ENCODE results near the gene ATG14. TPM values are rescaled to one million over a fixed set of nuclear protein-coding genes. Genes with fewer than 3 reads are reported as not detected.

The ATG14 gene
- total and polyA plus RNA-seq, 5 donors from 2014 or later: 5.8 to 19.0 (median 6.0) TPM

DNA sequence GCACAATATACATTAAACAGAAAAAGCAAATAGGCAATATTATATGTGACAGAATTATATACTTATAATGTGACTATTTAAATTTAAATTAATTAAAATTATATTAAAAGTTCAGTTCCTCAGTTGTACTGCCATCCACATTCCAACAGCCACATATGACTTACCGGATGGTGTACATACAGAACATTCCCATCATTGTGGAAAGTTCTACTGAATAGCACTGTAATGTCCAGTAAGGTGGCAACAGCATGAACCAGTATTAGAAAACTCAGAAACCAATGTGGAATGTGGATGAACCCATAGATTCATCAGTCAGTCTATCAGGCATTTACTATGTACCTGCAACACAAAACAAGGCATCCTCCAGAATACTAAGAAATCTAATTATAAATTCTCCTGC lies 12.4 kb downstream of the ATG14 start:
- H3K27ac Mint-ChIP-seq: no peak overlapping the region

GRCh38 chr14:55398679-55399078 lies 13.0 kb downstream of the ATG14 start:
- H3K4me3 ChIP-seq (ENCODE audit: low read depth, low read length): no peak overlapping the region
- H3K27ac Mint-ChIP-seq: no peak overlapping the region
- no peaks in the 10 kb centered on the region for H3K9me3 Mint-ChIP-seq
- H3K9me3 ChIP-seq (ENCODE audit: control insufficient read depth in 2 of 2, low read length in 2 of 2): no peaks in the 10 kb centered on the region
- ATAC-seq (ENCODE audit: low read depth in 2 of 2) (no peak), DNase-seq (no peak)
- no peak overlapping the region for H3K27ac ChIP-seq (ENCODE audit: insufficient read depth, low read length, poor library complexity, severe bottlenecking)
- peaks cover 23% of the 10 kb centered on the region for H3K36me3 ChIP-seq (ENCODE audit: control insufficient read depth, insufficient read depth, low read length)
- peaks cover 27% of the 10 kb centered on the region for H3K36me3 Mint-ChIP-seq
- H3K4me1 Mint-ChIP-seq: peaks cover 16 to 35% (median 25%) of the 10 kb centered on the region in 4 donors
- H3K4me1 ChIP-seq (ENCODE audit: control insufficient read depth, insufficient read depth, low read length, poor library complexity, severe bottlenecking): no peaks in the 10 kb centered on the region
- no peak overlapping the region for H3K4me3 Mint-ChIP-seq
- H3K27me3 ChIP-seq (ENCODE audit: control insufficient read depth, insufficient read depth, low read length): no peaks in the 10 kb centered on the region
- no peaks in the 10 kb centered on the region for H3K27me3 Mint-ChIP-seq

More for the DNA sequence above, 12.4 kb downstream of the ATG14 start:
- Histone ChIP-seq H3K27ac (ENCODE audit: insufficient read depth, low read length, poor library complexity, severe bottlenecking) (no peak overlapping the region), H3K4me1 (ENCODE audit: control insufficient read depth, insufficient read depth, low read length, poor library complexity, severe bottlenecking) (no peaks in the 10 kb centered on the region), H3K9me3 (ENCODE audit: control insufficient read depth in 2 of 2, low read length in 2 of 2) (no peaks in the 10 kb centered on the region), H3K27me3 (ENCODE audit: control insufficient read depth, insufficient read depth, low read length) (no peaks in the 10 kb centered on the region), H3K4me3 (ENCODE audit: low read depth, low read length) (no peak overlapping the region), H3K36me3 (ENCODE audit: control insufficient read depth, insufficient read depth, low read length) (peaks cover 23% of the 10 kb centered on the region)
- Mint-ChIP-seq H3K27me3 (no peaks in the 10 kb centered on the region), H3K4me1 (peaks cover 16 to 36% (median 27%) of the 10 kb centered on the region in 4 donors), H3K4me3 (no peak overlapping the region), H3K36me3 (peaks cover 27% of the 10 kb centered on the region), H3K9me3 (no peaks in the 10 kb centered on the region)
- DNase-seq (no peak), ATAC-seq (ENCODE audit: low read depth in 2 of 2) (no peak)

DNA sequence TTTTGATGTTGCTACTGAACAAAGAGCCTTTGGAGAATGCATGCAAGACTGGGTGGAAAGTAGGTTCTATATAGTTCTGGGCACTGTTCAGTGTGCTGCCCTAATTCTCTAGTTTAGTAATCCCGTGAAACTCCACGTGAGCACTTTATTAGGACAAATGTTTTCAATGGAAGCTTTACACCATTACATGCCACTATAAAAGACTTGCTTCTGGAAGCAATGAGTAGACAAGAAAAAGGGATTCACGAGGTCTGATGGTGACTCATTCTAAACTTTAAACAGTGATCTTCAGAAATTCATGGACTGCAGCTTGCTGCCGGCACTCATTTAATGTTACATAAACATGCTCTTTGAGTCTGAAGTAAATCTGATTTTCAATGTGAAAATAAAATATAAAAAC lies 22.3 kb downstream of the ATG14 start:
- Histone ChIP-seq H3K4me1 (ENCODE audit: control insufficient read depth, insufficient read depth, low read length, poor library complexity, severe bottlenecking) (peaks cover 17% of the 10 kb centered on the region), H3K36me3 (ENCODE audit: control insufficient read depth, insufficient read depth, low read length) (peaks cover 15% of the 10 kb centered on the region), H3K27me3 (ENCODE audit: control insufficient read depth, insufficient read depth, low read length) (no peaks in the 10 kb centered on the region), H3K9me3 (ENCODE audit: control insufficient read depth in 2 of 2, low read length in 2 of 2) (no peaks in the 10 kb centered on the region), H3K4me3 (ENCODE audit: low read depth, low read length) (no peak overlapping the region), H3K27ac (ENCODE audit: insufficient read depth, low read length, poor library complexity, severe bottlenecking) (no peak overlapping the region)
- no peak overlapping the region for H3K4me3 Mint-ChIP-seq
- peak overlapping the region in 1 of 3 donors; percentile 70 for H3K27ac Mint-ChIP-seq
- DNase-seq (no peak), ATAC-seq (ENCODE audit: low read depth in 2 of 2) (no peak)
- peaks cover 45% of the 10 kb centered on the region for H3K36me3 Mint-ChIP-seq
- peaks cover 7 to 29% (median 23%) of the 10 kb centered on the region in 4 donors for H3K4me1 Mint-ChIP-seq
- no peaks in the 10 kb centered on the region for H3K9me3 Mint-ChIP-seq
- no peaks in the 10 kb centered on the region for H3K27me3 Mint-ChIP-seq

GRCh38 chr14:55388160-55388559 lies 23.5 kb downstream of the ATG14 start:
- no peak overlapping the region for H3K4me3 ChIP-seq (ENCODE audit: low read depth, low read length)
- DNase-seq (peak in 1 of 3 donors; percentile 36), ATAC-seq (ENCODE audit: low read depth in 2 of 2) (peak in 1 of 2 donors; percentile 15)
- H3K27me3 ChIP-seq (ENCODE audit: control insufficient read depth, insufficient read depth, low read length): no peaks in the 10 kb centered on the region
- peaks cover 17% of the 10 kb centered on the region for H3K4me1 ChIP-seq (ENCODE audit: control insufficient read depth, insufficient read depth, low read length, poor library complexity, severe bottlenecking)
- no peaks in the 10 kb centered on the region for H3K27me3 Mint-ChIP-seq
- peaks cover 49% of the 10 kb centered on the region for H3K36me3 Mint-ChIP-seq
- H3K27ac Mint-ChIP-seq: peak overlapping the region in 2 of 3 donors; percentile 2 to 82
- no peaks in the 10 kb centered on the region for H3K9me3 Mint-ChIP-seq
- H3K36me3 ChIP-seq (ENCODE audit: control insufficient read depth, insufficient read depth, low read length): peaks cover 15% of the 10 kb centered on the region
- H3K9me3 ChIP-seq (ENCODE audit: control insufficient read depth in 2 of 2, low read length in 2 of 2): no peaks in the 10 kb centered on the region
- H3K4me1 Mint-ChIP-seq: peaks cover 7 to 32% (median 24%) of the 10 kb centered on the region in 4 donors
- no peak overlapping the region for H3K27ac ChIP-seq (ENCODE audit: insufficient read depth, low read length, poor library complexity, severe bottlenecking)
- H3K4me3 Mint-ChIP-seq: peak overlapping the region in 1 of 4 donors; percentile 1

DNA sequence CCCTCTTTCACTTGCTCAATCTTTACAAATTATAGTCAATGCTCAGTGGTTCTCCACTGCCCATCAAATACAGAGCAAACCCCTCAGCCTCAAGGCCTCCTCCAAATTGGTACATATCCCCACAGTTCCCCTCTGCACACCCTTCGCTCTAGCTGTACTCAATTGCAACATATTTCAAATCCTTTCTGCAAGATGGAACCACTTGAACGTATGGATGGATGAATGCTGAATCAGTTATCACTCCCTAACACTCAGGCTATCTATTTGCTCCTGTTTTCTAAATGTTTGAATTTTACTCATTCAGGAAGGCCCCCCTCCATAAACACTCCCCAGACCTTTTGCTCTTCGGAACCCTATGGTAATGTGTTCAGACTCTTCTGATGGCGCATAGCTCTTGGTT lies 24.5 kb downstream of the ATG14 start:
- no peaks in the 10 kb centered on the region for H3K9me3 ChIP-seq (ENCODE audit: control insufficient read depth in 2 of 2, low read length in 2 of 2)
- no peak for DNase-seq
- H3K27ac ChIP-seq (ENCODE audit: insufficient read depth, low read length, poor library complexity, severe bottlenecking): peak overlapping the region; percentile 77

GRCh38 chr14:55386037-55386808 lies 25.4 kb downstream of the ATG14 start:
- H3K9me3 Mint-ChIP-seq: no peaks in the 10 kb centered on the region
- no peaks in the 10 kb centered on the region for H3K9me3 ChIP-seq (ENCODE audit: control insufficient read depth in 2 of 2, low read length in 2 of 2)
- peak overlapping the region; percentile 65 to 74 (median 66) for H3K4me3 Mint-ChIP-seq
- no peaks in the 10 kb centered on the region for H3K27me3 ChIP-seq (ENCODE audit: control insufficient read depth, insufficient read depth, low read length)
- peaks cover 17% of the 10 kb centered on the region for H3K4me1 ChIP-seq (ENCODE audit: control insufficient read depth, insufficient read depth, low read length, poor library complexity, severe bottlenecking)
- peaks cover 19% of the 10 kb centered on the region for H3K36me3 ChIP-seq (ENCODE audit: control insufficient read depth, insufficient read depth, low read length)
- peaks cover 51% of the 10 kb centered on the region for H3K36me3 Mint-ChIP-seq
- H3K27me3 Mint-ChIP-seq: no peaks in the 10 kb centered on the region
- H3K27ac ChIP-seq (ENCODE audit: insufficient read depth, low read length, poor library complexity, severe bottlenecking): peak overlapping the region; percentile 77
- peak overlapping the region; percentile 89 to 93 (median 92) for H3K27ac Mint-ChIP-seq
- peak overlapping the region; percentile 84 for H3K4me3 ChIP-seq (ENCODE audit: low read depth, low read length)
- ATAC-seq (ENCODE audit: low read depth in 2 of 2) (peak; percentile 52 to 54), DNase-seq (peak in 1 of 3 donors; percentile 68)
- H3K4me1 Mint-ChIP-seq: peaks cover 7 to 32% (median 25%) of the 10 kb centered on the region in 4 donors

More for the DNA sequence above, 24.5 kb downstream of the ATG14 start:
- Mint-ChIP-seq H3K36me3 (peaks cover 46% of the 10 kb centered on the region), H3K9me3 (no peaks in the 10 kb centered on the region), H3K4me1 (peaks cover 7 to 32% (median 24%) of the 10 kb centered on the region in 4 donors), H3K4me3 (peak overlapping the region in 3 of 4 donors; percentile 3 to 65 (median 9)), H3K27me3 (no peaks in the 10 kb centered on the region), H3K27ac (peak overlapping the region; percentile 89 to 92 (median 90))
- H3K36me3 ChIP-seq (ENCODE audit: control insufficient read depth, insufficient read depth, low read length): peaks cover 19% of the 10 kb centered on the region
- no peak overlapping the region for H3K4me3 ChIP-seq (ENCODE audit: low read depth, low read length)
- no peak for ATAC-seq (ENCODE audit: low read depth in 2 of 2)
- peaks cover 17% of the 10 kb centered on the region for H3K4me1 ChIP-seq (ENCODE audit: control insufficient read depth, insufficient read depth, low read length, poor library complexity, severe bottlenecking)
- no peaks in the 10 kb centered on the region for H3K27me3 ChIP-seq (ENCODE audit: control insufficient read depth, insufficient read depth, low read length)

- H3K27ac ChIP-seq (ENCODE audit: insufficient read depth, low read length, poor library complexity, severe bottlenecking): no peak overlapping the region
- Mint-ChIP-seq H3K27ac (peak overlapping the region; percentile 2 to 77 (median 13)), H3K4me3 (no peak overlapping the region), H3K4me1 (peaks cover 7 to 32% (median 25%) of the 10 kb centered on the region in 4 donors), H3K27me3 (no peaks in the 10 kb centered on the region), H3K36me3 (peaks cover 55% of the 10 kb centered on the region), H3K9me3 (no peaks in the 10 kb centered on the region)
- H3K27me3 ChIP-seq (ENCODE audit: control insufficient read depth, insufficient read depth, low read length): no peaks in the 10 kb centered on the region
- H3K9me3 ChIP-seq (ENCODE audit: control insufficient read depth in 2 of 2, low read length in 2 of 2): no peaks in the 10 kb centered on the region
- ATAC-seq (ENCODE audit: low read depth in 2 of 2) (no peak), DNase-seq (no peak)
- peaks cover 17% of the 10 kb centered on the region for H3K4me1 ChIP-seq (ENCODE audit: control insufficient read depth, insufficient read depth, low read length, poor library complexity, severe bottlenecking)
- peaks cover 30% of the 10 kb centered on the region for H3K36me3 ChIP-seq (ENCODE audit: control insufficient read depth, insufficient read depth, low read length)
- no peak overlapping the region for H3K4me3 ChIP-seq (ENCODE audit: low read depth, low read length)
These were observed 27.1 kb downstream of the ATG14 start for GRCh38 chr14:55384536-55384935.
